ENCODE measurements around the gene DDC. TPM values are rescaled to one million over a fixed set of nuclear protein-coding genes. Genes with fewer than 3 reads are reported as not detected.
"Not testable (repeated sequence)": the region's sequence is repeated elsewhere in the genome, so short reads cannot be mapped to it uniquely, and the experiment has no call there.

The DDC gene
- polyA plus RNA-seq, 2 of the 4 experiments (the other 2 are of a cell fraction), result 1.3 to 2.8 TPM

GRCh38 chr7:50537417-50537816 lies 27.8 kb downstream of the DDC start:
- FAIRE-seq (no peak), DNase-seq (ENCODE audit: low read depth in 1 of 2, low spot score in 1 of 2) (no peak), ATAC-seq (no peak)
- ChIA-PET POLR2A (no interaction called here), CTCF (interaction anchor here (0.7 to 1.3 kb wide), 3 partner anchors 8 to 40 kb away, joined by 3 read pairs; no protein-coding TSS in a partner anchor)
- Histone ChIP-seq H3K4me1 (peaks cover 22% of the 10 kb centered on the region), H3K4me3 (no peak overlapping the region), H3K4me2 (no peak overlapping the region), H3K9me3 (no peaks in the 10 kb centered on the region), H3K27ac (peak overlapping the region; percentile 1 to 36; a peak in 2 of 6 replicates)
- WGBS (ENCODE audit: missing lambda C conversion rate), result 92% methylated on average over 8 of the region's 8 CpGs
- TF ChIP-seq RARB (CRISPR knock-in tag; IDR thresholded peaks at IDR 0.05) (no peak), BHLHE40 (IDR thresholded peaks at IDR 0.05; ENCODE audit: low read depth, low read length) (no peak), MAX (IDR thresholded peaks at IDR 0.05) (no peak), RNF2 (IDR thresholded peaks at IDR 0.05; ENCODE audit: borderline replicate concordance, low read depth) (no peak), HEYL (CRISPR knock-in tag; IDR thresholded peaks at IDR 0.05) (no peak), ESRRA (IDR thresholded peaks at IDR 0.05; ENCODE audit: borderline replicate concordance, low read length) (no peak), SMC3 (IDR thresholded peaks at IDR 0.05) (no peak), HOXB13 (CRISPR knock-in tag; IDR thresholded peaks at IDR 0.05; ENCODE audit: low read depth) (no peak), KDM1A (IDR thresholded peaks at IDR 0.05; ENCODE audit: low read depth) (no peak), HES2 (IDR thresholded peaks at IDR 0.05) (no peak), GATA3 (IDR thresholded peaks at IDR 0.05; ENCODE audit: borderline replicate concordance) (no peak), PBX3 (IDR thresholded peaks at IDR 0.05) (no peak), FOSL2 (IDR thresholded peaks at IDR 0.05) (no peak), FOSL2 (CRISPR knock-in tag; IDR thresholded peaks at IDR 0.05) (no peak), ZNF302 (CRISPR knock-in tag; IDR thresholded peaks at IDR 0.05) (no peak), ZFP36 (IDR thresholded peaks at IDR 0.05; ENCODE audit: borderline replicate concordance, partially characterized antibody) (no peak), ELK1 (IDR thresholded peaks at IDR 0.05; ENCODE audit: low read depth, low read length) (no peak), RCOR1 (IDR thresholded peaks at IDR 0.05; ENCODE audit: low read depth, low read length) (no peak), JUNB (IDR thresholded peaks at IDR 0.05) (no peak), RAD21 (conservative IDR thresholded peaks at IDR 0.05 in 1 of 2, IDR thresholded peaks at IDR 0.05 in 1 of 2) (no peak)

- H3K9me3 ChIP-seq, H3K4me3 ChIP-seq, FAIRE-seq, ATAC-seq, POLR2A ChIA-PET: not testable (repeated sequence)
- DNase-seq (ENCODE audit: low read depth in 1 of 2, low spot score in 1 of 2), result peak in 1 of 2 experiments; percentile 20
- Histone ChIP-seq H3K4me1 (peaks cover 39% of the 10 kb centered on the region), H3K27ac (peak overlapping the region; percentile 90 to 91), H3K4me2 (peak overlapping the region; percentile 82)
- CTCF ChIA-PET, result interaction anchor here (0.6 to 4.2 kb wide), 8 partner anchors 17 to 626 kb away, joined by 3 to 15 read pairs (median 4); no protein-coding TSS in a partner anchor
- TF ChIP-seq ZNF302 (CRISPR knock-in tag; IDR thresholded peaks at IDR 0.05), result peak; percentile 29; the same call in 1 of the 2 replicates
- peak; percentile 71; the same call in 1 of the 2 replicates for TF ChIP-seq HOXB13 (CRISPR knock-in tag; IDR thresholded peaks at IDR 0.05; ENCODE audit: low read depth)
- peak; percentile 63; the same call in 1 of the 2 replicates for TF ChIP-seq HOXB5 (CRISPR knock-in tag; IDR thresholded peaks at IDR 0.05)
- 0 out of 2 replicates have a peak, but pooled peaks have one; percentile 42 for TF ChIP-seq HOXA7 (CRISPR knock-in tag; IDR thresholded peaks at IDR 0.05)
- TF ChIP-seq TP53 (CRISPR knock-in tag; IDR thresholded peaks at IDR 0.05), result peak; percentile 45; the same call in 1 of the 2 replicates
- peak; percentile 28; the same call in 1 of the 2 replicates for TF ChIP-seq EHF (CRISPR knock-in tag; IDR thresholded peaks at IDR 0.05)
- TF ChIP-seq ATOH8 (CRISPR knock-in tag; IDR thresholded peaks at IDR 0.05; ENCODE audit: low read depth), result 0 out of 2 replicates have a peak, but pooled peaks have one; percentile 18
- WGBS (ENCODE audit: missing lambda C conversion rate), result 86% methylated on average over 7 of the region's 7 CpGs
Observed at GRCh38 chr7:50535291-50535711, 29.9 kb downstream of the DDC start.
